Raji (cell line): ENCODE measurements around the gene FAAH.

Experiments
- POLR2A ChIP-seq: IDR thresholded peaks from 2 replicates; pipeline ENCODE4 v1.6.1; 2011; ENCODE audit warnings: low read depth, low read length, control low read depth; ENCODE audit not compliant: insufficient read depth

The FAAH gene

DNA sequence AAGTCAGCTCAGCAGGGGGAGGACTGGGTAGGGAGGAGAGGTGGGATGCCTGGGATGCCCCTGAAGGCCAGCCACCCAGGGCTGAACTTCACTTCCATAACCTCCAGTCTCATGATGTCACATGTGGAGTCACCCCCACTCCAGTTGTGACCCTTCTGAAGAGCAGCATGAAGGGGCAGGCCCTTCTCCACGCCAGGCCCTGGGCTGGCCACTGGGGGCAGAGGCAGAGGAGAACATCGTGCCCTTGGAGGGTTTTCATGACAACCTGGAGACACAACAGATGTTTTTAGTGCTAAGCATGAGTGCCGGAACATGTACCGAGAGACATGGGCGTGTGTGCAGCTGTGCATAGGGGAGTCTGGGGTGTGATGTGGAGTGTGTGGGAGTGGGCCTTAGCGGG, 37.6 kb downstream of the FAAH start:
- TF ChIP-seq POLR2A = no peak

DNA sequence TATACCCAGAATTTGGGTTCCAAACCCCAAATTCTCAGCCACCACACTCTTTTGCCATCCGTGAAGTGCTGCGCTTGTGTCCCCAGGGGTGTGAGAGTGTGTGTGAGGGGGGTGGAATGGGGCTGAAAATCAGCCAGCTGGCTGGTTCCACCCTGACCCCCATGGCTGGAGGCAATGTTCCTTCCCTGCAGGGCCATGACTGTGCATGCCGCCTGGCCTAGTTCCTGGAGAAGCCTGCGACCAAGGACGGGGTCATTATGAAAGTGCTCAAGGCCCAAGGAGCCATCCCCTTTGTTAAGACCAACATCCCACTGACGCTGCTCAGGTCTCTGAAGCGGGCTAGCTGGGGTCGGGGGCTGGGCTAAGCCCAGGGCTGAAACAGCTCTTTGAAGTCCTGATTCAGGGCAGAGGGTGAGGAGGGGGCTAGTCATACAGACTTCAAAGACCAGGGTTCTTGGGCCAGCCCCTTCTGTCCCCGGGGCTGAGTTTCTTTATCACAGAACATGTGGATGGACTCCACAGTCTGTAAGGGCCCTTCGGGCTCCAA, 38.7 kb downstream of the FAAH start:
- no peak for TF ChIP-seq POLR2A

DNA sequence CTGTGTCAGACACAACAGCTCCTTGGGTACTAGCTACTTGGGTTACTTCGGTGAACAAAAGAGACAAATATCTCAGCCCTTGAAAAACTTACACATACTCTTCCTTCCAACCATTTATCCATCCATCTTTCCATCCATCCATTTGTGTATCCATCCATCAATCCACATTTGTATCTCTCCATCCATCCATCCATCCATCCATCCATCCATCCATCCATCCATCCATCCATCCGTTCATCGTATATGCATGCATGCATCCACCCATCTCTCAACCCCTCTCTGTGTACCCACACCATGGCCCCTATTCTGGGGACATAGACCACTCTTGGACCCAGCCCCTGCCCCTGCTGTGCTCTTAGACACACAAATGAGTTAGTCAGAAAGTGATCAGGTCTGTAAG, 40.2 kb downstream of the FAAH start:
- no peak for TF ChIP-seq POLR2A

DNA sequence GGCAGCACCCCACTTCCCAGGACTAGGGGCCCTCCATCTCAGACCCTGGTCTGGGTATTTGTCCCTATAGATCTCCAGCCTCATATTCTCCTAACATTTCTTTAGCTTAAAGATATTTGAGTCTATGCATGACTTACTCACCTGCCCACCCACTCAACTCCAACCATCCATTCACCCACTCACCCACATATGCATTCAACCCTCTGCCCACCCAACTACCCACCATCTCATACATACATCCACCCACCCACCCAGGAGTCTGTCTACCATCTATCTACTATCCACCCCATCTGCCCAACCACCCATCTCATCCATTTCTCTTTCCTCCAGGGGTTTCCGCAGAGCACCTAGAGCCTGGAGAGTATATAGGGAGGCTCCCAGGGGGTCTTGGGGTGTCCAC, 42.7 kb downstream of the FAAH start:
- no peak for TF ChIP-seq POLR2A

DNA sequence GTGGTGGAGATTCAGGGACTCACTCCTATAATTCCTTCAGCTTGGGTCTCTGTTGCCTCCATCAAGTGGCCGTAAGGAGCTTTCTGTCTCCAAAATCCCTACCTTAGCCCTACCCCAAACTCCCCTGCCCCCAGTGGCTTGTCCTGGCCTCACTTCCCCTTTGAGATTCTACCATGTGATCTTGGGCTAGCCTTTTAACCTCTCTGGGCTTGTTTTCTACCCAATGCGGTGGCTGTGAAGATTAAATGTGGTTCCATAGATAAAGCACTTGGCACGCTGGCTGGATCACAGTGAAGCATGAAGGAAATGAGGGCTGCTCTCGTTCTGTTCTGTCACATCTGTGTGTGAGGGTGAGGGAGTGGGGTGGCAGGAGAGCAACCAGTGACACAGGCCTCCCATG, 43.6 kb downstream of the FAAH start:
- no peak for TF ChIP-seq POLR2A

DNA sequence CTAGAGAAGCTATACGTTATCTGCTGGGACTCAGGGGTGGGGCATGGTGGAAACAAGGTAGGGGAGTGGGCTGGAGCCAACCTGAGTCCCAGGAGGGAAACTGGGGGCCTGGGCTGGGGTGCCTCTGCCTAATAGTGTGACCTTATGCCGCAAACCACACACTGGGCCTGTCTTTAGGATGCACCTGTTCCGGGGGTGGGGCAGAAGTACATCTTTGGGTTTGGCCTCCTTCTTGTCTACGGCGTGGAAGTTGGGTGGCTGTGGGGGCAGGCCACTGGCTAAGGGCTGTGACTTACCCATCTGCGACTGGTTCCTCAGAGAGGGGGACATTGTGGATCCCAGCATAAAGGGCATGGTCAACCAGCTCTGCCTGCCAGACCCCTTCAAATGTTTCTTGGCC, 44.2 kb downstream of the FAAH start:
- no peak for TF ChIP-seq POLR2A

DNA sequence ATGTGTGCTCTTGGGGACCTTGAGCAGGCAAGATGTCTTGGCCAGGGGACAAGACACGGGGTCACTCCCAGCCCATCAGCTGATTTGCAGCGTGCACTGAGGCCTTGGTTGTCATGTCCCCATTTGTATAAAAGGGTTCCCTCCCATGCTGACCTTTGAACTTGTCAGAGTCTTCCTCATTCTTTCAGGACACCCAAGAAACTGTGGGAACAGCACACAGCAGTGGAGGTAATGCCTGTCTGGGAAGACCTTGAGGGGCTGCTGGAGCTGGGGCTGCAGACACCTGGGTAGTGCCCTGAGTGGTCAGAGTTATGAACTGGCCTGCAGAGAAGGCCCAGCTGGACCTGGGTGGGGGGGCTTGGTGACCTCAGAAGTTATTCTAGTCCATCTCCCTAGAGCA, 46.4 kb downstream of the FAAH start:
- no peak for TF ChIP-seq POLR2A

DNA sequence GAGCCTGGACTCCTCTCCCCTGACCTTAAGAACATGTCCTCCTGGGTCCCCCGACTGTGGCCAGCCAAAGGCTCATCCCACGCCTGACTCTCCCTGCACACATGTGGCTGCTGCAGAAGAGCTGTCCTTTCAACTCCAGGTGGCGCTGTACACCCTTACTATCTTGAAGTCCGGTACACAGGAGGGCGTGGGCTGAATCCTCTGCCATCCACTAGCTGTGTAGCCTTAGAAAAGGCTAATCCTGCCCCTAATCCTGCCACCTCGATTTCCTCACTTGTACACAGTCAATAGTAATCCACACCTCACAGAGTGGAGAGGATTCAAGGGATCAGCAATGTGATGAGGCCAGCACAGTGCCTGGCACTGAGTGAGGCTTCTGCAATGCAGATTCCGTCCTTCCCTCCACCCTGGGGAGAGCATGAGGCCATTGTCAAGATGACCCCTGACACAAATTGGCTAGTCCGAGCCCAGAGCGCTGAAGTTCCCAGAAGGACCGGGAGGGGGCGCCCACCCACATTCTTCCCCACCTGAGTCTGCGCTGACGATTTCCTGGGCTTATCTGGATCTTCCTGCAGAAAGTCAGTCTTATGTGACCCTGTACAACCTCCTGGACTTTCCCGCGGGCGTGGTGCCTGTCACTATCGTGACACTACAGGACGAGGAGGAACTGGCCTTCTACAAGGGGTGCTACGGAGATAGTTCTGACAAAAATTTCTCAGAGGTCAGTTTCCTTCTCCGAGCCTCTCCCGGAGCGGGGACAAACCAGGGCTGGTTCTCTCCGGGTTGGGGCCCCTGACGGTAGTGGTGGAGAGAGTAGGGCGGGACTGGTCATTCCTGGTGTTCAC, 48.4 kb downstream of the FAAH start:
- no peak for TF ChIP-seq POLR2A

DNA sequence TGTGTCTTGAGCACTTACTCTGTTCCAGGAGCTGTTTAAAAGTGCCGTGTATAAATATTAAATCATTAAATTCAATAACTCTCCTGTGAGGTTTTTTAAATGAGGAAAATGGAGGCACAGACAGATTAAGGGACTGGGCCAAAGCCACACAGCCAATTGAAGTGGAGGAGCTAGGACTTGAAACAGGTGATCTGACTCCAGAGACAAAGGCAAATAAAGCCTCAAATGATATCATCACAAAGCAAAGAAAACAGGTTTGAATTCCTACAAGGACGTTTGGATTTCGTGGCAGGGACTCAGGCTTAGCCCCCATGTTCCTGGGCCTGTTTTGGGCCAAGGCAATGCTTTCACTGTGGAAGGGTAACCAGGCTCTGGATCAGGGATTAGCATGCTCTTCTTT, 50.3 kb downstream of the FAAH start:
- TF ChIP-seq POLR2A = no peak

DNA sequence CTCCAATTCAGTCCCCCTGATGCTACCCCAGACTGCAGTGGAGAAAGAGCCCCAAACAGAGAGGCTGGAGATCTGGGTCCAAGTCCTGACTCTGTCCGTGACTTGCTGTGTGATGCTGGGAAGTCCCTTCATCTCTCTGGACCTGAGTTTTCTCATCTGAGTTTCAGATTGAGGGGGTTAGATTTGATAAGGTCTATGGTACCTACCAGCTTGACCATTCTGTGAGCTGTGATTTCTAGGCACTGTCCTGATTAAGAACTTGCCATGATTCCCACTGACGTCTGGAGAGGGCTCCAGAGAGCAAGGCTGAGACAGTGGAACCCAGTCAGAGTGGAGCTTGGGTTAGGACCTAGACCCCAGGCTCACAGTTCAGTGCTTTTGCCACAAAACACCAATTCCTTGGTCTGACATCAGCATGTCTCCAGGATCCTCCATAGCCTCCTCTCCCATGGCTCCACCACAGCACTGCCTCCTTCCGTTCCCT, 51.7 kb downstream of the FAAH start:
- TF ChIP-seq POLR2A = no peak

DNA sequence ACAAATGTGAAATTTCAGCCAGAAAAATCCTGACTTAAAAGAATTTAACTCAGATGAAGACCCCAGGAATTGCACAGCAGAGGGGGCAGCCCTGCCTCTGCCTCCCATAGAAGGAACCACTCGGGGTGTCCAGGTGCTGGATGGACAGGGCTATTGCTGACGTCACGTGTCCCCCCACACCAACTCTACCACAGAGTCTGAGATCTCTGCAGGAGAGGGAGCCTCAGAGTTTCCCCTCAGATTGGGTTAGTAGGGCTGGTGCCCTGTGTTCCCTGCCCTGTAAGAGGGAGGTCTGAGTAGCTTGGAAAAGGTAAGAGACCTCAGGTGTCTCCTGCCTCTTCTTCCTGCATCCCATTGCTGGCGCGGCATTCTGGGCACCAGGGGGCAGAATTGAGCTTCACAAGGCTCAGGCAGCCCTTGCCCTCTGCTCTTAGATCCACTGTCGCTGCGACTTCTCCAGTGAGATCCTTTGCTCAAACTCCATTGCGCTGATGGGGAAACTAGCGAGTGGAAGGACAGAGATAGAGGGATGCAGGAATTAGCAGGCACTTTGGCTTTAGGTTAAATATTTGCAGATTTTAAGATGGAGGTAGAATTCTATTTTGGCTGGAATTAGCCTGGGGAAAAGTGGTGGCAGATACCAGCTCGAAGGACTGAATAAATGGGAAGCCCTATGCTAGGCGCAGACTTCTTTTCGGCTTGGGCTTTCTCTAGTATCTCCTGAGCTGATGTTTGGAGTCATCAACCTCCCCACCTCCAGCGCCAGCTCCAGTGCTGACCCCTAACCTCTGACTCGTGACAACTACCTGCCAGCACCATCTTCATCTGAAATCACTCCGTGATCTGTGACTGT, 52.8 kb downstream of the FAAH start:
- no peak for TF ChIP-seq POLR2A

DNA sequence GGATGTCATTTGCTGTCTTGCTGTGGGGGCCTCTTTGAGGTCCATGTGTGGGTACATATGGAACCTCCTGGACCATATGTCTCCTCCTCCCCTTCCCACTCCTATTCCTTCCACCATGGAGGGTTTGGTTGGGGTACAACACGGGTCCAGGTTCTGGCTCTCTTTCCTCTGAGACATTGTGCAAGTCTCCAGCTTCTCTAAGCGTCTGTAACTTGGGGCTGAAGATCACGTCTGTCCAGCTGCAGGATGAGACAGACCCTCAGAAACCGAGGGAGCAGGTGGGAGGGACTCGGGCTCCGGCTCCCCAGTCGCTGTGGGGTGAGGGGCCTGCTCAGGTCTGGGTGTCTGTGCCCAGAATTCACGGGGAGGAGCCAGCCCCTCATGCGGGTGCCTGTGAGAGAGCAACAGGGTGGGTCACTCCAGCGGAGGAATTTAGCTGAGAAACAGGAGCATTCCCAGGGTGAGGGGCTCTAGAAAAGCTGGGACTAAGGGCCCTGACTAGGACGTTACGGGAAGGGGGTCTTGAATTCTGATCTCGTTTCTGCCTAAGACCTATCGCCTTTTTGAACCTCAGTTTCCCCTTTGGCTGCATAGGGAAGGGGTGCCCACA, 53.5 kb downstream of the FAAH start:
- no peak for TF ChIP-seq POLR2A

DNA sequence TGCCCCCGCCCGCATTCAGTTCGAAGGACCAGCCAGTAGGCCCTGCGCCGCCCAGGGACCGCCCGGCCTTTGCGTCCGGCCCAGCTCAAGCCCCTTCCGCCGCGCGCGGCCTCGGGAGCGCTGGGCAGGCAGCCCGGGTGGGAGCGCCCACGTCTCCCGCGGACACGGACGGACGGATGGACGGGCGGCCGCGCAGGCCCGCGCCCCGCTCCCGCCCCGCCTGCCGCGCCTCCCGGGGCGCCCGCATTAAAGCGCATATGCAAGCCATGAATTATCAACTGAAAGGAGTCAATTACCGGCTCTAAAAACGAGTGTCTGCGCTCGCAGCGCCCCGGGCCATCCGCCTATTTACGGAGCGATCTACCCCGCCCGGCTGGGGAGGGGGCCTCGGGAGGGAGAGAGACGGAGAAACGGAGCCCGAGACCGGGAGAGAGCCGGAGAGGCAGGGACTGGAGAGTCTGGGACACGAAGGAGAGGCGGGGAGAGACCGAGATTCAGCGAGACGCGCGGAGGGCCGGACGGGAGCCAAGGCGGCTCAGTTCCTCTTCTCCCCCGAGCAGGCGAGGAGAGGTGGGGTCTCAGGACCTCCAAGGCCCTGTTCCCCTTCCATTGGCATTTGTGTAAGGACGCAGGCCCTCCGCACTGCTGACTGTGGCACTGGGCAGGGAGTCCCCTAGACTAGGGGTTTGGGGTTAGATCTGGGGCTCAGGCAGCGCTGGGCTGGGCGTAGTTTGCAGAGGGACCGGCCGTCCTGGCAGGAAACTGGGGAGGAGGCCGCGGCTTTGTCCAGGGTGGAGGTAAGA, 54.2 kb downstream of the FAAH start:
- no peak for TF ChIP-seq POLR2A
